HG03575 (cell line): Measurements from ENCODE around the gene CEP295NL.
"Not testable (repeated sequence)": the region's sequence is repeated elsewhere in the genome, so short reads cannot be mapped to it uniquely, and the experiment has no call there.

Source experiments
- ATAC-seq: cut with Tn5 transposase; IDR thresholded peaks from one replicate; pipeline ENCODE4 v1.9.1; 2021; ENCODE audit not compliant: unreplicated experiment, insufficient number of reproducible peaks, low FRiP score; ENCODE audit errors: extremely low read depth

CEP295NL gene

DNA sequence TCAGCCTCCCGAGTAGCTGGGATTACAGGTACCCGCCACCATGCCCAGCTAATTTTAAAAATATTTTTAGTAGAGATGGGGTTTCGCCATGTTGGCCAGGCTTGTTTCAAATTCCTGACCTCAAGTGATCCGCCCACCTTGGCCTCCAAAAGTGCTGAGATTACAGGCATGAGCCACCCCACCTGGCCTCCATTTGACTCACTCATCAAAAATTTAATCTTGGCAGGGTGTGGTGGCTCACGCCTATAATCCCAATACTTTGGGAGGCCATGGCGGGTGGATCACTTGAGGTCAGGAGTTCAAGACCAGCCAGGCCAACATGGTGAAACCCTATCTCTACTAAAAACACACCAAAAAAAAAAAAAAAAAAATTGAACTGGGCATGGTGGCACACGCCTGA is 8.5 kb upstream of the CEP295NL start:
- ATAC-seq: not testable (repeated sequence)

GRCh38 chr17:78910497-78911284 is 7.7 kb upstream of the CEP295NL start:
- no peak for ATAC-seq

- ATAC-seq: no peak
Observed at GRCh38 chr17:78908426-78908825, 5.4 kb upstream of the CEP295NL start.

GRCh38 chr17:78905541-78905940 is 2.5 kb upstream of the CEP295NL start:
- ATAC-seq: no peak

DNA sequence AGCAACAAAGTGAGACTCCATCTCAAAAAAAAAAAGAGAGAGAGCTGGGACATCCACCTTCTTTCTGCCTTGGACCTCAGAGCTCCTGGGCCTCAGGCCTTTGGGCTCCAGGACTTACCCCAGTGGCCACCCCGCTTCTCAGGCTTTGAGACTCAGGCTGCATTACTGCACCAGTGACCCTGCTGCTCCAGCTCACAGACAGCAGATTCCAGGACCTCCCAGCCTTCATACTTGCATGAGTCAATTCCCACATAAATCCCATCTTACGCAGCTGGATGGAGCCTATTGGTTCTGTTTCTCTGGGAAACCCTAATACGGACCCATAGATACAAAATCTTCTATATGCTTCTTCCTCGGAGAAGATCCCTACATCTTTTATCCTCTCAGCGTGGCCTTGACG is 2.1 kb upstream of the CEP295NL start:
- no peak for ATAC-seq

GRCh38 chr17:78904371-78904770 is 1.4 kb upstream of the CEP295NL start:
- ATAC-seq: no peak

DNA sequence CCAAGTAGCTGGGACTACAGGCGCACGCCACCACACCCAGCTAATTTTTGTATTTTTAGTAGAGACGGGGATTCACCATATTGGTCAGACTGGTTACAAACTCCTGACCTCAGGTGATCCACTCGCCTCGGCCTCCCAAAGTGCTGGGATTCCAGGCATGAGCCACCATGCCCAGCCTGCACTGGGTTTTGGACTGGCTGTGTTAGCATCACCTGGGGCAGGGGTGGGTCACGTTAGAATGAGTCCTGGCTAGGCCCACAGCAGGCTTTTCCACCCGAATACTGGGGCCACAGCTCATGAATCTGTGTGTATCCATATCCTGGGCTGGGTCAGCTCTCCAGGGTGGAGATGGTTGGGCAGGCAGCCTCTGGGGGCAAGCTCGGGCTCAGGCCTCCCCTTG is 770 bp downstream of the CEP295NL start:
- not testable (repeated sequence) for ATAC-seq

- ATAC-seq: no peak
Observed at GRCh38 chr17:78901806-78902205, 1.2 kb downstream of the CEP295NL start.

DNA sequence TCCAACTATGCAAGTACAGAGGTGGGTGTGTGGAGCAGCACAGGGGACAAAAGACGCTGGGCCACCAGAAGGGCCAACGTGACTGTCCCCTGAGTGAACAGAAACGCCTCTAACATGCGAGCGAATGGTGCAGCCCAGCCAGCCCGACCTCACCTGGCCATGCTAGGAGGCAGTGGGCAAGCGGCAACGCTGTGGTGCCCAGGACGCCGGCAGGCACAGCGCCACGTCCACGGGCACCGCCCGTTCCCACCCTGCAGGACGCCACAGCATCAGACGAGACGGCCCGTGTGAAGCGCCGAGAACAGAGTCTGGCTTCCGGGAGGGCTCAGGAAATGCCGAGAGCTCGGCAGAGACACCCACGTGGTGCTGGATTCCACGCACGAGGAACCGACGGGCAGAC is 2.2 kb downstream of the CEP295NL start:
- no peak for ATAC-seq

GRCh38 chr17:78899361-78900260 is 3.4 kb downstream of the CEP295NL start:
- ATAC-seq: no peak

GRCh38 chr17:78898947-78899346 is 4.1 kb downstream of the CEP295NL start:
- no peak for ATAC-seq

DNA sequence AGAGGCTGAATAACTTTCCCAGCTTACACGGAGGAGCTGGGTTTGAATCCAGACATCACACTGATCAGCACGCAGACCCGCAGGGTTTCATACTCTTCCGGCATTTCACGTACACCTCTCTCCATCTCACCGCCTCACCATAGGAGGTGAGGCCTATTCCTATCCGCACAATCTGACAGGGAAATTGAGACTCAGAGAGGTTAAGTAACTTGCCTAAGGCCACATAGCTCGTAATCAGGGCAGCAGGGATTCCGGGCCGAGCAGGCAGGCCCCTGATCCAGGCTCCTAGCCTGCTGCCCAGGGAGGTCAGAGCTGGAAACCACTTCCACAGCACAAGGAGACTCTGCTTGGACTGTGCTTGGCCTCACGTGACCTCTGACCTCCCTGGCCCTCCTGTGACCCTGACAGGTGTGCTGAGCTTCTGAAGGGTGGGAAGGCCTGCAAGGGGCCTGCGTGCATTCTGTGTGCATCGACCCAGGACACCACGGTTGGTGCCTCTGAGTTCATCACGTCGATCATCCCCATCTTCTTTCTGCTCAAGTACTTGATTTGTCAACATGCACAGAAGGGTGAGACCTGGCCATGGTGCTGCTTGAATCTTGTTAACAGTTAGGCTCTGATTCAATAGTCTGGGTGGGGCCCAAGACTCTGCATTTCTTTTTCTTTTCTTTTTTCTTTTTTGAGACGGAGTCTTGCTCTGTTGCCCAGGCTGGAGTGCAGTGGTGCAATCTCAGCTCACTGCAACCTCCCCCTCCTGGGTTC is 4.7 kb downstream of the CEP295NL start:
- no peak for ATAC-seq

DNA sequence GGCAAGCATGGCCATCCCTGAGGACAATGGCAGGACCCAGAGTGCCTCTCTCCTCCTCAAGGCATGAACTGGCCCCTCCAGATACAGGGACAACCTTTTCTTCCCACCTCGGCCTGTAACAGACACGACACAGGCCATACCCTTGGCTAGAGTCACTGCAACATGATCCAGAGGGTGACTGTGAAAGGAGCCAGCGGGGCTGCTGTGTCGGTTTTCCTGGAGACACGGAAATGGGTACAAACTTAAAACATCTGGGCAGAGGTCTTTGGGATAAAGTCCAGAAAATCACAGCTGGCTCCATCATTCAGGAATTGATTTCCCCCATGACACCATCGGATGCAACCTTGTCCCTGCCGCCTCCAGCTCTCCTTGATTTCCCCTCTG is 5.3 kb downstream of the CEP295NL start:
- no peak for ATAC-seq

GRCh38 chr17:78896834-78897663 is 6.0 kb downstream of the CEP295NL start:
- no peak for ATAC-seq

DNA sequence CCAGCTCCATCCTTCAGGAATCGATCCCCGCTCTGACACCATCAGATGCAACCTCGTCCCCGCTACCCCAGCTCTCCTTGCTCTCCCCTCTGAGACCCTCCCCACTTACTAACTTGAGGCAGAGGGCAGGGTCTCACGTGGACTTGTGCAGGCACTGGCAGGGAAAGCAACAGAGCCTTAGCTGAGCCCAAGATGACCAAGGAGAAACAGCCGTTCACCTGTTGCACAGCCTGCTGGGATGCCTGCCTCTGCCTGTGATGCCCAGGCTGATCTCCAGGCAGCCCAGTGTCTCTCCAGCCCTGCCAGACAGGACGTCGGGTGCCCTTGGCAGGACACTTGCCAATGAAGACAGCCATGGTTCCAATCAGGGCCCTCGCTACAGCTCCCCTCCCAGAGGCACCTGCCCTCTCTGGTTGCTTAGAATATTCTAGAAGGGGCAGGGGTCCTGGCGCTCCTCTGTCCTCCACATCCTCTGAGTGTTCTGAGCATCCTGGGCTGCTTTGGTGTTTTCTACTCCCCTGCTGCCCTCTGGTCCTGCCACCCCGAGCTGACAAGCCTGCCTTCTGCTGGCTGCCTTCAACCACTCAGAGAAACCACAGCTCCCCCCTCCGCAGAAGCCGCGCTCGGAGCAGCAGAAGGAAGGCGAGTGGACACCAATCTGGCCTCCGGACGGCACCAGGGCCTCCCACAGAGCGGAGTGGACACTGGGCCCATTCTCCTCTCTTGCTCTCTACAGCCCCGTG is 6.7 kb downstream of the CEP295NL start:
- ATAC-seq: no peak

DNA sequence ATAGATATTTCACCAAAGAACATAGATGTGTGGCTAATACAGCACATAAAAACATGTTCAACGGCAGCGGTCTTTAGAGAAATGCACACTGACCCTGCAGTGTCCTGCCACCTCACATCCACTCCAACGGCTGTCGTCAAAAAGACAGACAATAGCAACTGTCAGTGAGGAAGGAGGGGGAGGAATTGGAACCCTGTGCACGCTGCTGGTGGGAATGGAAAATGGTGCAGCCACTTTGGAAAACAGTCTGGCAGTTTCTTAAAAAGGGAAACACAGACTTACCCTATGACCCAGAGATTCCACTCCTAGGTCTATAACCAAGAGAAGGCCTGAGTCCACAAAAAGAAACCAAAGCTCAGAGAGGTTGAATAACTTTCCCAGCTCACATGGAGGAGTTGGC is 7.7 kb downstream of the CEP295NL start:
- no peak for ATAC-seq

DNA sequence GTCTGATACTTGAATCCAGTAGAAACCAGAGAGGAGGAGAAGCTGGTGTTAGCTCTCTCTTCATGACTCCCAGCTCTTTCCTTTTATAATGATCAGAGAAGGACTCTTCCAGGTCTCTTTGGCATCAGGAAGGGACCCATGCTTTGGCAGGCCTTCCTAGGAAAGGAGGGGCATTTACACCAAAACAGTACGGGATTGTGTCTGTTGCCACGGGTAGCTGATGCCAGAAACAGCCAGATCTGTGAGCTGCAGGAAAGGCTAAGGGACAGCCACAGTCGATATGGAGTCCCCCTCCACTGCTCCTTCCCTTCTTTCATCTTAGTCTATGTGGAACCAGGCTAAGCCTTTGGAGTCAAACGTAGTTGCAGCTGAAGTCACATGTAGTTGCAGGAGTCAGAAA is 9.3 kb downstream of the CEP295NL start:
- ATAC-seq: no peak

DNA sequence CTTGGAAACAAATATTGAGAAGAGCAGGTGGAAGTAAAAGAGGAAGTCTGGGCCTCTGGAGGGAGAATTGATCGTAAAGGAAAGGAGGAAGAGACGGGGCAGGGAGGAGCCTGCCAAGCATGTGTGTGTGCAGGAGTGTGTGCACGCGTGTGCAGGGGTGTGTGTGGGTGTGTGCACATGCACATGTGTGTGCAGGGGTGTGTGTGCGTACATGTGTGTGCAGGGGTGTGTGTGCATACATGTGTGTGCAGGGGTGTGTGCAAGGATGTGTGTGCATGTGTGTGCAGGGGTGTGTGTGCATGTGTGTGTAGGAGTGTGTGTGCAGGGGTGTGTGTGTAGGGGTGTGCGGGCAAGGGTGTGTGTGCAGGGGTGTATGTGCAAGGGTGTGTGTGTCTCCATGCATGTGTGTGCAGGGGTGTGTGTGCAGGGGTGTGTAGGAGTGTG is 10.0 kb downstream of the CEP295NL start:
- ATAC-seq: no peak
